K562 (cell line): ENCODE measurements around the gene CHCHD4. TPM values are rescaled to one million over a fixed set of nuclear protein-coding genes. Genes with fewer than 3 reads are reported as not detected.

Experiments
- CCAR2 ChIP-seq: fragments of 200-400 bp; formaldehyde crosslinking; IDR thresholded peaks from 2 replicates; pipeline ENCODE4 v1.6.1; 2017; ENCODE audit warnings: mild to moderate bottlenecking, low read depth, low read length
- FOXJ2 ChIP-seq: fragments of 200-800 bp; sonication (Bioruptor generic); IDR thresholded peaks from 2 replicates; pipeline ENCODE4 v1.6.1; 2016; ENCODE audit warnings: missing genetic modification characterization, missing compliant biosample characterization
- GMEB1 ChIP-seq: fragments of 250-450 bp; sonication (Bioruptor Pico); IDR thresholded peaks from 2 replicates; pipeline ENCODE4 v1.4.0; 2020; ENCODE audit warnings: mild to moderate bottlenecking
- GTF3C2 ChIP-seq: IDR thresholded peaks from 3 replicates; pipeline ENCODE4 v1.6.1; 2011; ENCODE audit warnings: borderline replicate concordance, mild to moderate bottlenecking, moderate library complexity; ENCODE audit not compliant: insufficient read length; ENCODE audit errors: extremely low read depth
- IFI16 ChIP-seq: fragments of 250-450 bp; sonication (Bioruptor Pico); IDR thresholded peaks from 2 replicates; pipeline ENCODE4 v2.1.2; 2022; ENCODE audit warnings: mild to moderate bottlenecking, inconsistent platforms
- KLF13 ChIP-seq: fragments of 450-650 bp; IDR thresholded peaks from 2 replicates; pipeline ENCODE4 v1.6.1; 2016; ENCODE audit warnings: missing genetic modification characterization, low read depth, mild to moderate bottlenecking, missing compliant biosample characterization, moderate library complexity, borderline replicate concordance
- NR1H2 ChIP-seq: sonication (generic); formaldehyde crosslinking; IDR thresholded peaks from 2 replicates; pipeline ENCODE4 v1.4.0; 2020; ENCODE audit warnings: mild to moderate bottlenecking, missing genetic modification reagents
- NR3C1 ChIP-seq: sonication (generic); formaldehyde crosslinking; IDR thresholded peaks from 2 replicates; pipeline ENCODE4 v1.8.1; 2022; ENCODE audit warnings: missing genetic modification reagents
- SRF ChIP-seq, 2 experiments: fragments of 250-450, 450-650 bp in 1 of 2; sonication (Bioruptor Pico) in 1 of 2; sonication (generic) in 1 of 2; formaldehyde crosslinking; IDR thresholded peaks; 2 replicates each; pipeline versions ENCODE4 v1.5.0 to v1.5.1; 2020 to 2022; ENCODE audit warnings: mild to moderate bottlenecking in 1 of 2, missing genetic modification reagents in 1 of 2
- STAT5B ChIP-seq: fragments of 250-450 bp; sonication (Bioruptor Pico); IDR thresholded peaks from 2 replicates; pipeline ENCODE4 v1.8.0; 2021; ENCODE audit warnings: mild to moderate bottlenecking, inconsistent platforms
- TAF1 ChIP-seq: IDR thresholded peaks from 2 replicates; pipeline ENCODE4 v1.6.1; 2011; ENCODE audit warnings: mild to moderate bottlenecking, low read length, moderate library complexity; ENCODE audit not compliant: insufficient read depth, control insufficient read depth, severe bottlenecking; ENCODE audit errors: extremely low read depth
- TSHZ1 ChIP-seq: fragments of 250-450 bp; sonication (Bioruptor Pico); IDR thresholded peaks from 2 replicates; pipeline ENCODE4 v1.4.0; 2020; ENCODE audit warnings: mild to moderate bottlenecking, moderate library complexity
- ZNF696 ChIP-seq: fragments of 250-450 bp; sonication (Bioruptor Pico); conservative IDR thresholded peaks from 2 replicates; pipeline ENCODE4 v1.4.0; 2020; ENCODE audit warnings: mild to moderate bottlenecking, moderate library complexity
- ZNF764 ChIP-seq: fragments of 250-450 bp; sonication (Bioruptor Pico); IDR thresholded peaks from 2 replicates; pipeline ENCODE4 v1.4.0; 2020; ENCODE audit warnings: low read depth, mild to moderate bottlenecking, moderate library complexity
- polyA plus RNA-seq, 8 experiments: library from polyadenylated mRNA; depleted of rRNA in 4 of 8; stranded (reverse) in 5 of 8; unstranded in 3 of 8; fragments of >200 nt; fragmentation: Nextera tagmentation in 2 of 8; fragmentation: Illumina TruSeq in 1 of 8; extraction: Ambion mirVana in 2 of 8; extraction: Trizol in 1 of 8; gene quantifications; 2 replicates each; pipeline versions ENCODE4 v1.2.1 to v1.2.3, GENCODE V29; 2011 to 2014; ENCODE audit warnings: inconsistent platforms in 1 of 8, missing spikeins in 1 of 8
- total RNA-seq, 7 experiments: library from RNA; depleted of rRNA in 6 of 7; stranded (reverse); fragments of >200 nt in 6 of 7; fragmentation: Illumina TruSeq in 2 of 7; extraction: Trizol in 2 of 7; gene quantifications; 2 replicates each; pipeline versions ENCODE4 v1.2.1 to v1.2.3, GENCODE V29; 2011 to 2021; ENCODE audit warnings: low replicate concordance in 1 of 7

The CHCHD4 gene
- total and polyA plus RNA-seq, 9 of the 15 experiments (the other 6 are each of a cell fraction or from before 2014, with no cell fraction given) = 55.4 to 225 (median 77.2) TPM

GRCh38 chr3:14125193-14126016, 735 bp upstream of the CHCHD4 start (continued):
- TF ChIP-seq GMEB1 (CRISPR knock-in tag) = no peak
- no peak for TF ChIP-seq KLF13 (tag)
- TF ChIP-seq GTF3C2 = no peak
- TF ChIP-seq NR3C1 (CRISPR knock-in tag) = no peak
- peak in 1 of 2 experiments; percentile 73; a peak in 1 of 4 replicates for TF ChIP-seq SRF (CRISPR knock-in tag; IDR thresholded peaks at IDR 0.05)
- TF ChIP-seq CCAR2 = no peak
- TF ChIP-seq TAF1 = no peak
- no peak; the same call in 1 of the 2 replicates for TF ChIP-seq ZNF764 (CRISPR knock-in tag)
- TF ChIP-seq TSHZ1 = no peak
- no peak for TF ChIP-seq FOXJ2 (tag)
- TF ChIP-seq STAT5B (CRISPR knock-in tag) = no peak
- no peak for TF ChIP-seq IFI16 (CRISPR knock-in tag)
- TF ChIP-seq NR1H2 (CRISPR knock-in tag) = no peak; the same call in 1 of the 2 replicates
- no peak for TF ChIP-seq ZNF696 (CRISPR knock-in tag)
